GM18520 (cell line): ENCODE data around the gene TEKTIP1.

Source experiments
- ATAC-seq: cut with Tn5 transposase; IDR thresholded peaks from one replicate; pipeline ENCODE4 v1.9.1; 2021; ENCODE audit not compliant: unreplicated experiment

The TEKTIP1 gene

DNA sequence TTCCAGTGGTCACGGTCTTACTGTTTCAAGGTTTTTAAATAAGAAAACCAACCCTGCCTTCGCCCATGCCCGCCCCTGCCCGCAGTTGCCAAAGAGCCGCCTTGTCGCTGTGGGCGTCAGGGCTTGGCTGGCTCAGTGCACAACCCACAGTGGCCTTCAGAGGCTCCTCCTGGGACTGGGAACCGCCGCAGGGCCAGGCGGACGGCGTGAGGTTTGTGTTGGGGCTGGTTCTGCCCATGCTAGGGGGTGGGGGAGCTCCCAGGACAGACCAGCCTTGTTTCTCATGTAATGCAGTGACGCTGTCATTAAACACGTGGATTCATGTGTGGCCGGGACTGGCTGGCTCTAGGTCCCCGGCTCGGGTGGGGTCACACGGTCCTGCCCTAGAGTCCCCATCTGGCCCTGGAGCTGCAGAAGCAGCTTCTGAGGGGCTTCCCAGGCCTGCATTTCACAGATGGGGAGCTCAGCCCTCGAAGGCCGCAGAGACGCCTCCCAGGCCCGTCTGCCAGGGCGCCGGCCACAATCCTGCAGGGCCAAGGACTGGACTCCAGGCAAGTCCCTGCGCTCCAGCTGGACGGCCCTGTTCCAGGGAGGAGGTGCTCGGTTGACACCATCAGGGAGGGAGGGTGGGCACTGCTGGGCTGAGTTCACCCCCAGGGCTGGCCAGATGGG lies 2.4 kb upstream of the TEKTIP1 start:
- ATAC-seq: no peak

GRCh38 chr19:3537101-3537437 lies 1.9 kb upstream of the TEKTIP1 start:
- no peak for ATAC-seq

DNA sequence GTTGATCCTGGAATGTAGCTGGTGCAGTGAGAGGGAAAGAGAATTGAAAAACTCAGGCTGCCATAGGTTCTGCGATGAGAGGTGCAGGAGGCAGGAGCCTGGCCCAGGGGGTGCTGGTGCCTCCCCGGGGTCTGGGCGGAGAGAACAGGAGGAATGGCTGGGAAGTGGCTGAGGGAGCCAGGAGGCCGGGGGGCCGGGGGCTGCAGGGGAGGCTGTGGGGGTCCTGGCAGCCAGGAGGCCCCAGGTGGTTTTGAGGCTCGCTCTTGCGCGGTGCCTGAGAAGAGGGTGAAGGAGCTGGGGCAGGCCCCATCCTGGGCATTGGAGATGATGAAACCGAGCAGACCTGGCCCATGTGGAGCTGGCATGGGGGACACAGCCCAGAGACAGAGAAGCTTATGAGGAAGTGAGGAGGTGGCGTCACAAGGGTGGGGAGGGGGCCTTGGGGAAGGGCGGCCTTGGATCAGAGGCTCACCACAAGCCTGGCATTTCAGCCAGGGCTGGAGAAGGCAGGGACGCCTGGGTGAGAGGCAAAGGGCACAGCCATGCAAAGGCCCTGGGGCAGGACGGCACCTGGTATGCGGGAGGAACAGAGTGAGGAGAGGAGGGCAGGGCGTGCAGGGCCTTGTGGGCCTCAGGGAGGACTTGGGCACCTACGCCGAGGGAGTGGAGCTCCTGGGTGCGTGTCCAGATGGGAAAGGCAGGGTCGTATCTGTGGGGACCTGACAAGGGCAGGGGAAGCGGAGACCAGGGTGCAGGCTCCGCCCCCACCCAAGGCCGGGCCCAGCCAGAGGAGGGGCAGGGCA lies 1.3 kb upstream of the TEKTIP1 start:
- ATAC-seq: no peak

DNA sequence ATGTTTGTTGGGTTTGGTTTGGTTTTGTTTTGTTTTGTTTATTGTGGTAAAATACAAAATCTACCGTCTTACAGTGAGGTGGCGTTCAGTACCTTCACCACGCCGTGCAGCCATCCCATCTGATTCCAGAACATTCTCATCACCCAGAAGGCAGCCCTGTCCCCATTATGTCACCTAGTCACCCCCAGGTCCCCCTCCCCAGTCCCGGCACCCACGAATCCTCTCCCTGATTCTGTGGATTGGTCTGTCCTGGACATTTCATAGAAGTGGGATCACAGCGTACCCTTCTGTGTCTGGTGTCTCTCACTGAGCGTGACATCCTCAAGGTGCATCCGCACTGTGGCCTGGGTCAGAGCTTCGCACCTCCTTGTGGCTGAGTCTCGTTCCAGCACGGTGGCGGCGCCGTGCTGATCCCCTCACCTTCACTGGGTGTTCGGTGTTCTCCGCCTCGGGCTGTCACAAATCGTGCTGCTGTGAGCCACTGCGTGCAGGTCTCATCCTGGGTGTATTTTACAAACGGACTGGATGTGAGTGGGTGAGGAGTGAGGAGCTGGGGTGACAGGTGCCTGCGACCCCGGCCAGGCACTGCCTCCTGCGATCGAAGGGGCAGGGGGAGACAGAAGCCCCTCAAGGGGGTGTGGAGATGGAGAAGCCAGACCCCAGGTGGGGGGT lies 580 bp upstream of the TEKTIP1 start:
- ATAC-seq: no peak

DNA sequence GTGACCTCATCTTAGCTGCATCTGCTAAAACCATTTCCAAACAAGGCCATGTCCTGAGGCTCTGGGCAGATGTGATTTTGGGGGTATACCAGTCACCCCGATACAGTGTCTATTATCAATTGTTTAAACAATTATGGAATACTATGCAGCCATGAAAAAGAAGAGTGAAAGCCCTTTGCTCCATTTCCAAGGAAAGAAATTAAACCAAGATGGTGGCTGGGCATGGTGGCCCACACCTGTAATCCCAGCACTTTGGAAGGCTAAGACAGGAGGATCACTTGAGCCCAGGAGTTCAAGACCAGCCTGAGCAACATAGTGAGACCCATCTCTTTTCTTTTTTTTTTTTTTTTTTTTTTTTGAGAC lies 763 bp downstream of the TEKTIP1 start:
- ATAC-seq: no peak

DNA sequence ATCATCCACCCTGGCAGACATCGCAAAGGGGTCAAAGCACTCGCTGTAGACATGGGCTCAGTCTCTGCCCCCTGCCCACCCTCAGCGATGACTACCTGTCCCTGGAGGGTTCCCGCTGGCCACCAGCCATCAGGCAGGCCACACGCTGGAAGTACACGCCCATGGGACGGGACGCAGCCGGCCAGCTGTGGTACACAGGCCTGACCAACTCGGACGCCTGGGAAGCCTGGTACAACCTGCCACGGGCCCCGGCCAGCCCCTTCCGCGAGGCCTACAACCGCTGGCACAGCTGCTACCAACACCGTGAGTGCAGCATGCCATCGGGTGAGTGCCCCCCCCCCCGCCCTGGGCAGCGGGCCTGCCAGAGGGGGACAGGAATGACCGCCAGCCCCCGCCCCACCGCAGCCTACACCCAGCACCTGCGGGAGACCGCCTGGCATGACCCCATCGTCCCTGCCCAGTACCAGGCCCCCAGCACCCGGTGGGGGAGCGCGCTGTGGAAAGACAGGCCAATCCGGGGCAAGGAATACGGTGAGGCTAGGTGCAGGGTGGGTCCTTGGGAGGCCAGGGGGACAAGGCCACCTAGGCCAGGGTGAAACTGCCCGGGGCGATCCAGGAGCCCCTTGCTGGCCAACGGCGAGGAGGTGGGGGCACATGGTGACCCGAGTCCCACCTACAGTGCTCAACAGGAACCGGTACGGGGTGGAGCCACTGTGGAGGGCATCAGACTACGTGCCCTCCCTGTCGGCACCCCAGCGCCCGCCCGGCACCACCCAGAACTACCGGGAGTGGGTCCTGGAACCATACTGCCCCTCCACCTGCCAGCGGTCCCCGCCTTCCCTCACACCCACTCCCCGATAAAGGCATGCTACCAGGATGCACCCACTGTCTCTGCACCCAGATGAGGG lies 4.4 kb downstream of the TEKTIP1 start:
- no peak for ATAC-seq

- no peak for ATAC-seq
These were observed 5.0 kb downstream of the TEKTIP1 start for GRCh38 chr19:3544058-3544376.

DNA sequence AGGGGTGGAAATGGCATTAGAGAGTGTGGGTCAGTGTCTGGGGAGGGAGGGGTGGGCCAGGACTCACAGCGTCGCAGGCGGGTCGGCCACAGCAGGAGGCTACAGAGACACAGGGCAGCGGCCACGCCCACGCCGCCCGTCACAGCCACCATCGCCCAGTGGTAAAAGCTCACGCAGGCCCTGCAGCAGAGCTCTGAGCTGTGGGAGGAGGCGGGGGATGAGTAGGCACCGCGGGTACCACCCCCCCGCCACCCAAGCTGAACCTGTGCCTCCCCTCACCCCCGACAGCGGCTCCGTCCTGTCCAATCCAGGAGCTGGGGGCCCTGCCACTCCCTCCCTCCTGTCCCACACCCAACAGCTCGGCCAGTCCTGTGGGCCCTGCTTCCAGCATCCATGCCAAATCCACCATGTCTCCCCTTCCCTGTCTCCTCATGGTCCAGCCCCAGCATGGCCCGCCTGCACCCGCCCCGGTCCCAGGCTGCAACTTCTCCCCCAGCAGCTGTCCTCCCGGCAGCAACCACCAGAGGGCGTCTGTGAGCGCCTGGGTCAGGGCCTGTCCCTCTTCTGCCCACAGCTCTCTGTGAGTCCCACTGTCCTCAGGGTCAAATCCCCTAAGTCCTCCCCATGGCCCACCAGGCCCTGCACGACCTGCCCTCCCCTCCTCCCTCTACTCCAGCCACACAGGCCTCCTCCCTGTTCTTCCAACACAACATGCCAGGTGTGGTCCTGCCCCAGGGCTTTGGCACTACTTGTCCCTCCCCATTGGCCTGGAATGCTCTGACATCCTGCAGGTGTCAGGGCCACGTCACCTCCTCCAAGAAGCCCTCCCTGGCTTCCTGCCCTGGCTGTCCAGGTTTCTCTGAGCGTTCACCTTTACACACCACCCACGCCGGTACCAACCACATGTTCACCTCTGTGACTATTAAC lies 6.0 kb downstream of the TEKTIP1 start:
- no peak for ATAC-seq

DNA sequence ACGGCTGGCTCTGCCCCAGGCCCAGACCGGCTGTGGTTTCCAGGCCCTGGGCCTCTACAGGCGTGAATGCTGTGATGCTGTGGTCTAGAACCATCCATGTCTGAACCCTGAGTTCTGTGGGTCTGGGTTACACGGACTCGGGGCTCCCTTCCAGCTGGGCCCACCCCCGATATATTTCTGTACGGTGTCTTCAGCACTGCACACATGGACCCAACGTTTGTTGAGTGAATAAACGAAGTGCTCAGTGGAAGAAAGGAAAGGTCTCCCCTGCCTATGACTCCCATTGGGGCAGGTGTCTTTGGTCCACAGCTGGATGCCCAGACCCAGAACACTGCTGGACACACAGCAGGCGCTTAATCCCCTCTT lies 6.7 kb downstream of the TEKTIP1 start:
- ATAC-seq: no peak

DNA sequence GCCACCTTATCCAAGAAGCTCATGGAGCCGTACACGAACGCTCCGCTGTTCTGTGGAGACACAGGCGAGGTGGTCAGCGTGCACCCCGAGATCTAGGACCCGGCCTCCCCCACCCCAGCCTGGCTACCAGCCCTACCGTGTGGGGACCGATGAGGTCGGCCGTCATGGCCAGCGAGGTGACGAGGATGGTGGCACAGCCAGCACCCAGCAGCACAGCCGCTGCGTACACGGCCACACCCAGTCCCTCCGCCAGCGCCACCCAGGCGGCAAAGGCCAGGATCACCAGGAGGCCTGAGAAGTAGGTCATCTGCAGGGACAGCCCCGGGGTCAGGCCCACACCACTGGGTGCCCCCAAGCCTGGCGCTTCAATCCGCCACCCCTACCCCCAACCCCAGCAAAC lies 7.1 kb downstream of the TEKTIP1 start:
- ATAC-seq: no peak

DNA sequence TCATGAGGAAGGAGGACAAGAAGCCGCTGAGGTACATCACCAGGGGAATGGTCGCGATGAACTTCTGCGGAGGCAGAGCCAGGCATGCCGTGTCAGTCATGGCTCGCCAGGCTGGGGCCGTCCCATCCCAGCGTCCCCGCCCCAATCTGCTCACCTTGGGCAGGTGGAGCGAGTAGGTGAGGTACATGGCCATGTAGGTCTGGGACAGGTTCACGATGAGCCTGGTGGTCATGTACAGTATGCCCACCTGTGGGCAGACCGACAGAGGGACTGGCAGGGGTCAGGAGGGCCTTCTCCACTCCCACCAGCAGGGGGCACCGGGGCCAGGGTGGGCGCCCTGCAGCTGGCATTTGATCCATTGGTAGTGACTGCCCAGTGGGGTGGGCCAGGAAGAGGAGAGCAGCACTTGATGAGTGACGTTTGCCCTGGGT lies 8.3 kb downstream of the TEKTIP1 start:
- no peak for ATAC-seq

DNA sequence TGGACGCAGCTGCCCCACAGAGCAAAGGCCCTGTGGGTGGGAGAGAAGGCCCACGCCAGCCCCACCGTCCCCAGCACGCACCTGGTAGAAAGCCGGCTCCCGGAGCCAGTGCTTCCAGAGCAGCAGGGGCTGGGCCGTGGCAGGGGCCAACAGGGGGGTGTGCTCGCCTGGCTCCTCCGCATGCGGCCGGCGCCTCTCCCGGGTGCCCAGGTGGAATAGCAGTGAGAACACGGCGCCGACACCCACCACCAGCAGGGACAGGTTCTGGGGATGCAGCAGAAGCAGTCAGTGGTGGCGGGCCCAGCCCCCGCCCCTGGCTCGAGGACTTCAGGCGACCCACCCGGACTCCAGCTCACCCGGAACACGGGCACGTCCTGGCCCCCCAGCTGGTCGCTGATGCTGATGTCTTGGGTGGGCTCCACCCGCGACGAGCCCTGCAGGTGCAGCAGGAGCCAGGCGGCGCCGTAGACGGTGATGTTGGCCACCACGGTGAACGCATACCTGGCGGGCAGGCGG lies 8.9 kb downstream of the TEKTIP1 start:
- no peak for ATAC-seq

GRCh38 chr19:3548606-3549005 lies 9.6 kb downstream of the TEKTIP1 start:
- no peak for ATAC-seq

DNA sequence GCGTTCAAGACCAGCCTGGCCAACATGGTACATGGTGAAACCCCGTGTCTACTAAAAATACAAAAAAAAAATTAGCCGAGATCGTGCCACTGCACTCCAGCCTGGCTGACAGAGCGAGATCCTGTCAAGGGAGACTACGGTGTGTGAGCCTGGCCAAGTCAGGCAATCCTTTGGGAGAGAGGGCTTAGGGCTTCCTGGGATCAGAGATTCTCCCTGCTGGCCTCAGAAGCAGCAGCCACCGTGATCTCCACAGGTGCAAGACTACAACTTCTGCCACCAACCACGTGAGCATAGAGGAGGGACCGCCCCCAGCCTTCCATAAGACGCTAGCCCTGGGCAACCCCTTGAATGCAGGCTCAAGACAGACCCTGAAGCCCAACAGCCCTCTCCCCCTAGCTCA lies 10.8 kb downstream of the TEKTIP1 start:
- ATAC-seq: no peak

DNA sequence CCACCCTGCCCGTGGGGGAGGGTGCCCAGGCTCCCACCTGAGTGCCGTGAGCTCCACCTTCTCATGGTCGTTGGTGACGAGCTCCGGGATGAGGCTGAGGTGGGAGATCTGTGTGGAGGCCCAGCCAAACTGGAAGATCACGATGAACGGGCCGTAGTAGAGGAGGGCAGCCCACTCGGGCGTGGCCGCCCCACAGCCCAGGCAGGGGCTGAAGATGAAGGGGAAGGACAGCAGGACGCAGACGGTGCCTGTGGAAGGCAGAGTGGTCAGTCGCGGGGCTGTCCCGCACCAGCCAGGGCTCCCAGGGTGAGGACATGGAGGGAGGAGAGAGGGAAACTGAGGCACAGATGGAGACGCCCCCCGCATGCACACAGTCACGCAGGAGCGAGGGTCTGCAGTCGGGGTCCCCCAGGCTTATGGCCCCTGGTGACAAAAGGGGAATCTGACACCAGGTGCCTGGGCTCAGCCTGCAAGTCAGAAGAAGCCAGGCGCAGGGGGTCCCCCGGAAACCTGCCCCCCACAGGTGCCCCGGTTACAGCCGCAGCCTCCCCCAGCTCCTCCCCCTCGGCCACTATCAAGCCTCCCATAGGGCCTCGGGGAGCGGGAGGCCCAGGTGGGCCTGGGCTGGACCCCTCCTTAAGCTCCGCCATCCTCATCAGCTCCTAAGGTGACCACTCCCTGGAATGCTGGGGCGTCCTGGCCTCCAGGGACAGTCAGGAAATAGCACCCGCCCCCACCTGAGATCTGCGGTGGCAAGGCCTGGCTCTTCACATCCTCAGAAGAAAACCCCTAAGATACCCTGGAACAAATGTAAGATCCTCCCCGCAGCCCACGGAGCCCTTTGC lies 12.2 kb downstream of the TEKTIP1 start:
- ATAC-seq: no peak

DNA sequence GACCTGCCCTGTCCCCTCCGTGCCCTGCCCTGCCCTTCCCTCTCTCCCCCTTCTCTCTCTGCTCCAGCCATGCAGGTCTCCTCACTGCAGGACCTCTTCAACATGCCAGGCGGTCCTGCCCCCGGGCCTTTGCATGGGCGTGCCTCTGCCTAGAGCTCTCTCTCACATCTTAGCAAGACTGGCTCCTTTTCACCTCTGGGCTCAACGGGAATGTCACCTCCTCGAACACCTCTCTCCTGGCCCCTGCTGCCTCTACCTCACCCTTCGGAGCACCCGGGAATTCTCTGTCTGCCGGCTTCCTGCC lies 12.8 kb downstream of the TEKTIP1 start:
- no peak for ATAC-seq

DNA sequence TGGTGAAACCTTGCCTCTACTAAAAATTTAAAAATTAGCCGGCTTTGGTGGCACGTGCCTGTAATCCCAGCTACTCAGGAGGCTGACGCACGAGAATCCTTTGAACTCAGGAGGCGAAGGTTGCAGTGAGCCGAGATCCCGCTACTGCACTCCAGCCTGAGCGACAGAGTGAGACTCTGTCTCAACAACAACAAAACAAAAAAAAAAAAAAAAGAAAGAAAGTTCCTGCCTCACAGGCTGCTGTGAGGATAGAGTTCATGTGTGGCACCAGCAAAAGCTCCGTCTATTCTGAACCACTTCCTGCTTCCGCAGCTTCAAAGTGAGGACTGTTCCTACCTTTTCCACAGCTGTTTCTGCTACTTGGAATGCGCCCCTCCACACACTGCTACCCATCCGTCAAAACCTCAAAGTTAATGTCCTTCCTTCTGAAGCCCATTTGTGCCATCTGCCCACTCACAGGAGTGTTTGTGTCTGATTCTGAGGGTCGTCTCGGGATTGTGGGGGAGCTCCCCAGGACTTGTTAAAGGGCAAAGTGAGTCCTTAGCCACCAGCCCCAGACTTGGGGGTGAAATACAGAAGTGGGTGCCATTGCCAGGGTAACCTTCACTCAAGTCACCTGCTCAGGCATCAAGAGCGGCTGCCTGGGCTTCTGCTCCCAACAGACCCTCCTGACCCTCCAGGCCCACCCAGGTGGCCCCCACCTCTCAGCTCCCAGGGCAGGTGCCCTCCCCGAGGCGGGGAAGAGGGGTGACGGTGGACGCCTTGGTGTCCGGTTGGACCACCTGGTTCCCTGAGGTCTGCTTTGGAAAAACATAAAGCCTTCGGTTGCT lies 15.5 kb downstream of the TEKTIP1 start:
- ATAC-seq: no peak

- no peak for ATAC-seq
These were observed 16.9 kb downstream of the TEKTIP1 start for GRCh38 chr19:3555653-3556422.
